ENCODE results near the gene TRIM21.
"Not testable (repeated sequence)": the region's sequence is repeated elsewhere in the genome, so short reads cannot be mapped to it uniquely, and the experiment has no call there.

TRIM21 gene

GRCh38 chr11:4370166-4370565 is 23.3 kb downstream of the TRIM21 start:
- TF ChIP-seq, protein P1, sequence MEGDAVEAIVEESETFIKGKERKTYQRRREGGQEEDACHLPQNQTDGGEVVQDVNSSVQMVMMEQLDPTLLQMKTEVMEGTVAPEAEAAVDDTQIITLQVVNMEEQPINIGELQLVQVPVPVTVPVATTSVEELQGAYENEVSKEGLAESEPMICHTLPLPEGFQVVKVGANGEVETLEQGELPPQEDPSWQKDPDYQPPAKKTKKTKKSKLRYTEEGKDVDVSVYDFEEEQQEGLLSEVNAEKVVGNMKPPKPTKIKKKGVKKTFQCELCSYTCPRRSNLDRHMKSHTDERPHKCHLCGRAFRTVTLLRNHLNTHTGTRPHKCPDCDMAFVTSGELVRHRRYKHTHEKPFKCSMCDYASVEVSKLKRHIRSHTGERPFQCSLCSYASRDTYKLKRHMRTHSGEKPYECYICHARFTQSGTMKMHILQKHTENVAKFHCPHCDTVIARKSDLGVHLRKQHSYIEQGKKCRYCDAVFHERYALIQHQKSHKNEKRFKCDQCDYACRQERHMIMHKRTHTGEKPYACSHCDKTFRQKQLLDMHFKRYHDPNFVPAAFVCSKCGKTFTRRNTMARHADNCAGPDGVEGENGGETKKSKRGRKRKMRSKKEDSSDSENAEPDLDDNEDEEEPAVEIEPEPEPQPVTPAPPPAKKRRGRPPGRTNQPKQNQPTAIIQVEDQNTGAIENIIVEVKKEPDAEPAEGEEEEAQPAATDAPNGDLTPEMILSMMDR (IDR thresholded peaks at IDR 0.05; ENCODE audit: low read depth, low read length) = no peak
- DNase-seq (ENCODE audit: extremely low read depth, low read depth) = no peak

DNA sequence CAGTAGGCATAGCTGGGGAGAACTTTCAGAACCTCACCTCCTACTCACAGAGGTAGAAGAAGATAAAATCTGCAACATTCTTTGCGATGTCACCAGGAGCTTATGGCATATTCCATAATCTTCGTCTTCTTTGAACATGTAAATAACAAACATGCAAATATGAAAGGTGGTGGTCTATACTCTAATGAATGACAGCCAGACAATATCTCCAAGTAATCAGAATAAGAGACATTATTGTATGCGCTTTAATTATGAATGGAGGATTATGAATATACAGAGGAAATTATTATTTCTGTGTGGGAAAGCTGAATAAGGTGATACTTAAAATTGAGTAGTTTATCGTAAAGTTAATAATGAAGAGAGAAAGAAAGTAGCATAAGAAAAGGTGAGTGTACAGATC is 25.2 kb downstream of the TRIM21 start, which contains the start of gene OR52B4:
TSS of gene OR52B4 (minus strand) at position 101 of the 400 bp plus-strand sequence. CDS start at position 10, 91 bp downstream.
- TF ChIP-seq, protein P1 (IDR thresholded peaks at IDR 0.05; ENCODE audit: low read depth, low read length) = no peak
- no peak for DNase-seq (ENCODE audit: extremely low read depth, low read depth)

- not testable (repeated sequence) for DNase-seq (ENCODE audit: extremely low read depth, low read depth)
These were observed 45.4 kb downstream of the TRIM21 start for GRCh38 chr11:4348142-4348541.

DNA sequence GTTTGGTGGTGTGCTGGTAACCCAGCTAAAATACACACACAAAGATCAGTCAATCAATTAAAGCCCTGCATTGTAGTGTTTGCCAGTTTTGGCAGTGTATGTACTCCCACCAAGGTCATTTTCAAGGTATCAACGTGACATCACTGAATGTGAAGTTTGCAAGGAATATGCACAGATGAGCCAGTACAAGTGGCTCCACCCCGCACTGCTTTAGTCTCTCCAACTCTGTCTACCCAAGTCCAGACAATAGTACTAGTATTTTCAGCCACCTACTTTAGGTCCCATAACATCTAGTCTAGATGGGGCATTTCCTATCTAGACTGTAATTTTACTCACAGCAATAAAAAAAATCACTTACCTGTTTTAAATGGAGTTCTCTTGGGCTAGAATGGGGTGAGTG is 48.1 kb downstream of the TRIM21 start:
- DNase-seq (ENCODE audit: extremely low read depth, low read depth) = not testable (repeated sequence)

All from AG09319 (cell line).